SK-N-SH (cell line): Measurements from ENCODE around the gene C8B. TPM values are rescaled to one million over a fixed set of nuclear protein-coding genes. Genes with fewer than 3 reads are reported as not detected.

Experiments used
- CTCF ChIA-PET: fragments of 300-600, 350-600 bp; formaldehyde crosslinking; extraction: SDS; loops from one replicate; lab custom pipeline; 2021; lab: Yijun Ruan, JAX
- POLR2A ChIA-PET: fragments of 350-600 bp; sonication (Branson Sonifier 250); formaldehyde crosslinking; extraction: SDS; loops from one replicate; lab custom pipeline; 2020; ENCODE audit warnings: antibody characterized with exemption, inconsistent platforms; lab: Yijun Ruan, JAX
- DNase-seq: peaks from one replicate; pipeline ENCODE4 v3.0.0; 2012
- H2AFZ ChIP-seq: fragments of 200-600 bp; sonication (generic); 2 replicates; pipeline ENCODE4 v1.8.1; 2016; ENCODE audit warnings: antibody characterized with exemption, mild to moderate bottlenecking, low read depth
- H3F3A ChIP-seq: fragments of 200-600 bp; sonication (generic); replicated peaks from 2 replicates; pipeline ENCODE3; 2016; ENCODE audit warnings: antibody characterized with exemption, mild to moderate bottlenecking; ENCODE audit not compliant: insufficient read depth
- H3K27ac ChIP-seq, 2 experiments: fragments of 200-500 bp in 1 of 2; fragments of 200-600 bp in 1 of 2; sonication (Bioruptor generic) in 1 of 2; sonication (generic), shearing (Covaris generic) in 1 of 2; 2 replicates each; pipeline versions ENCODE4 v1.5.1 to v1.6.1; 2014 to 2016; ENCODE audit warnings: low read depth in 2 of 2, inconsistent platforms in 1 of 2, low read length in 1 of 2, mild to moderate bottlenecking in 1 of 2, mixed read lengths in 1 of 2
- H3K27me3 ChIP-seq: fragments of 200-600 bp; sonication (generic), shearing (Covaris generic); 2 replicates; pipeline ENCODE4 v1.6.1; 2016; ENCODE audit warnings: mixed run types; ENCODE audit not compliant: insufficient read depth
- H3K36me3 ChIP-seq, 2 experiments: fragments of 200-500 bp in 1 of 2; fragments of 200-600 bp in 1 of 2; sonication (Bioruptor generic) in 1 of 2; sonication (generic) in 1 of 2; replicated peaks in 1 of 2; 2 replicates each; pipeline versions ENCODE3 to v1.5.1; 2014 to 2016; ENCODE audit warnings: low read length in 1 of 2, mild to moderate bottlenecking in 1 of 2; ENCODE audit not compliant: insufficient read depth in 2 of 2, control insufficient read depth in 1 of 2
- H3K4me1 ChIP-seq, 2 experiments: fragments of 200-500 bp in 1 of 2; fragments of 200-600 bp in 1 of 2; sonication (Bioruptor generic) in 1 of 2; sonication (generic), shearing (Covaris generic) in 1 of 2; 2 replicates each; pipeline versions ENCODE4 v1.5.1 to v1.6.1; 2014 to 2016; ENCODE audit warnings: low read depth in 1 of 2, low read length in 1 of 2, mixed run types in 1 of 2; ENCODE audit not compliant: insufficient read depth in 2 of 2, control insufficient read depth in 1 of 2
- H3K4me2 ChIP-seq: fragments of 200-600 bp; sonication (generic), shearing (Covaris generic); 2 replicates; pipeline ENCODE4 v1.6.1; 2017; ENCODE audit warnings: mixed run types
- H3K4me3 ChIP-seq, 2 experiments: fragments of 200-500 bp in 1 of 2; fragments of 200-600 bp in 1 of 2; sonication (Bioruptor generic) in 1 of 2; sonication (generic), shearing (Covaris generic) in 1 of 2; 2 replicates each; pipeline versions ENCODE4 v1.5.1 to v1.8.1; 2014 to 2016; ENCODE audit warnings: low read depth in 2 of 2, inconsistent platforms in 1 of 2, low read length in 1 of 2, mild to moderate bottlenecking in 1 of 2, mixed read lengths in 1 of 2, moderate library complexity in 1 of 2
- H3K79me2 ChIP-seq: fragments of 200-600 bp; sonication (generic); 2 replicates; pipeline ENCODE4 v1.8.1; 2017; ENCODE audit warnings: mild to moderate bottlenecking; ENCODE audit not compliant: insufficient read depth
- H3K9ac ChIP-seq: fragments of 200-600 bp; sonication (generic); 2 replicates; pipeline ENCODE4 v1.6.1; 2017; ENCODE audit warnings: mixed run types
- H3K9me2 ChIP-seq: fragments of 200-600 bp; sonication (generic); 2 replicates; pipeline ENCODE4 v1.6.1; 2017; ENCODE audit warnings: mixed run types
- H3K9me3 ChIP-seq: fragments of 200-600 bp; sonication (generic); 2 replicates; pipeline ENCODE4 v1.6.1; 2017; ENCODE audit warnings: mixed run types, mild to moderate bottlenecking, moderate library complexity
- H4K20me1 ChIP-seq: fragments of 200-600 bp; sonication (generic); 2 replicates; pipeline ENCODE4 v1.6.1; 2017; ENCODE audit warnings: mild to moderate bottlenecking, mixed run types; ENCODE audit not compliant: insufficient read depth
- CTCF ChIP-seq: fragments of 200-600 bp; sonication (generic); IDR thresholded peaks from 2 replicates; pipeline ENCODE4 v1.6.1; 2017; ENCODE audit warnings: antibody characterized with exemption, mild to moderate bottlenecking, moderate library complexity
- EP300 ChIP-seq, 2 experiments: IDR thresholded peaks; 2 replicates each; pipeline versions ENCODE4 v1.4.0 to v1.6.1; 2012; ENCODE audit warnings: borderline replicate concordance in 1 of 2, low read depth in 1 of 2, low read length in 1 of 2
- FOSL2 ChIP-seq: IDR thresholded peaks from 2 replicates; pipeline ENCODE4 v1.4.0; 2012; ENCODE audit warnings: low read depth, mild to moderate bottlenecking, moderate library complexity, borderline replicate concordance
- GATA2 ChIP-seq: sonication (generic); formaldehyde crosslinking; IDR thresholded peaks from 2 replicates; pipeline ENCODE4 v1.5.0; 2020; ENCODE audit warnings: mild to moderate bottlenecking, missing genetic modification reagents
- MAX ChIP-seq: IDR thresholded peaks from 2 replicates; pipeline ENCODE4 v1.4.0; 2012; ENCODE audit warnings: low read depth
- MEF2A ChIP-seq: IDR thresholded peaks from 2 replicates; pipeline ENCODE4 v1.4.0; 2012; ENCODE audit warnings: low read depth, borderline replicate concordance
- NFIC ChIP-seq: IDR thresholded peaks from 2 replicates; pipeline ENCODE4 v1.4.0; 2012; ENCODE audit warnings: borderline replicate concordance
- NRF1 ChIP-seq: IDR thresholded peaks from 2 replicates; pipeline ENCODE4 v1.6.1; 2012; ENCODE audit warnings: low read depth, mild to moderate bottlenecking, low read length
- REST ChIP-seq: IDR thresholded peaks from 2 replicates; pipeline ENCODE4 v1.6.1; 2012; ENCODE audit warnings: mild to moderate bottlenecking, low read depth, low read length, moderate library complexity
- SIN3A ChIP-seq: IDR thresholded peaks from 2 replicates; pipeline ENCODE4 v1.6.1; 2012; ENCODE audit warnings: low read depth, mild to moderate bottlenecking, low read length, moderate library complexity, borderline replicate concordance
- SMC3 ChIP-seq: IDR thresholded peaks from 2 replicates; pipeline ENCODE4 v1.6.1; 2012; ENCODE audit warnings: low read depth, low read length, improper control_type of control experiment
- TCF12 ChIP-seq: IDR thresholded peaks from 2 replicates; pipeline ENCODE4 v1.4.0; 2012
- YY1 ChIP-seq: IDR thresholded peaks from 2 replicates; pipeline ENCODE4 v1.4.0; 2012; ENCODE audit warnings: low read depth, mild to moderate bottlenecking
- WGBS: methylation state at CpG from one replicate; pipeline ENCODE4 v1.1.6; 2017; ENCODE audit warnings: low lambda C conversion rate; 5-methylcytosine and 5-hydroxymethylcytosine counted together
- polyA plus RNA-seq, 3 experiments: library from polyadenylated mRNA; depleted of rRNA; stranded (reverse); fragments of >200 nt; gene quantifications; 2 replicates each; pipeline ENCODE4 v1.2.3, GENCODE V29; 2012
- TF ChIP-seq, protein P1 (sequence below): fragments of 150-350 bp; IDR thresholded peaks from 2 replicates; pipeline ENCODE4 v1.6.1; 2016; ENCODE audit warnings: mild to moderate bottlenecking, low read depth, low read length

The C8B gene
- polyA plus RNA-seq, 1 of the 3 experiments (the other 2 are of a cell fraction): not detected

DNA sequence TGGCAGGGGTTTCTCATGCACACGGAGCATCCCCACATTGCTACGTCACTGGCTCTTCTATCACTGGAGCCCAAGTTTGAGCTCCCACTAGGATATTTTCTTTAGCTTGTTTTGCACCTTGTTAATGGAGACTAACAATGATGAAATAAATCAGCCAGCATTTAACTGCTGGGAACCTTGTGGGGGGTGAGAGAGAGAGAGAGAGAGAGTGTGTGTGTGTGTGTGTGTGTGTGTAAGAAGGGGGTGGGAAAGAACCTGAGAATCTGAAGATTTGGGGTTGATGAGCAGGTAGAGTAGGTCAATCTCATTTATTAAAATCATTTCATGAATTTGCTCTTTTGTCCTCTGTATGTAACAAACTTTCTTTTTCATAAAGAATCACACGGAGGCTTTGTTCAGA, 624 bp downstream of the C8B start (continued):
- no peak for TF ChIP-seq REST
- TF ChIP-seq NFIC: no peak
- TF ChIP-seq YY1: no peak
- no peak for TF ChIP-seq MAX
- no peak for TF ChIP-seq SMC3
- TF ChIP-seq, protein P1, sequence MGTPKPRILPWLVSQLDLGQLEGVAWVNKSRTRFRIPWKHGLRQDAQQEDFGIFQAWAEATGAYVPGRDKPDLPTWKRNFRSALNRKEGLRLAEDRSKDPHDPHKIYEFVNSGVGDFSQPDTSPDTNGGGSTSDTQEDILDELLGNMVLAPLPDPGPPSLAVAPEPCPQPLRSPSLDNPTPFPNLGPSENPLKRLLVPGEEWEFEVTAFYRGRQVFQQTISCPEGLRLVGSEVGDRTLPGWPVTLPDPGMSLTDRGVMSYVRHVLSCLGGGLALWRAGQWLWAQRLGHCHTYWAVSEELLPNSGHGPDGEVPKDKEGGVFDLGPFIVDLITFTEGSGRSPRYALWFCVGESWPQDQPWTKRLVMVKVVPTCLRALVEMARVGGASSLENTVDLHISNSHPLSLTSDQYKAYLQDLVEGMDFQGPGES: no peak
- no peak for TF ChIP-seq SIN3A
- no peak for TF ChIP-seq GATA2 (CRISPR knock-in tag)
- no peak for TF ChIP-seq EP300 (IDR thresholded peaks at IDR 0.05; ENCODE audit: borderline replicate concordance in 1 of 2, low read depth in 1 of 2, low read length in 1 of 2)

DNA sequence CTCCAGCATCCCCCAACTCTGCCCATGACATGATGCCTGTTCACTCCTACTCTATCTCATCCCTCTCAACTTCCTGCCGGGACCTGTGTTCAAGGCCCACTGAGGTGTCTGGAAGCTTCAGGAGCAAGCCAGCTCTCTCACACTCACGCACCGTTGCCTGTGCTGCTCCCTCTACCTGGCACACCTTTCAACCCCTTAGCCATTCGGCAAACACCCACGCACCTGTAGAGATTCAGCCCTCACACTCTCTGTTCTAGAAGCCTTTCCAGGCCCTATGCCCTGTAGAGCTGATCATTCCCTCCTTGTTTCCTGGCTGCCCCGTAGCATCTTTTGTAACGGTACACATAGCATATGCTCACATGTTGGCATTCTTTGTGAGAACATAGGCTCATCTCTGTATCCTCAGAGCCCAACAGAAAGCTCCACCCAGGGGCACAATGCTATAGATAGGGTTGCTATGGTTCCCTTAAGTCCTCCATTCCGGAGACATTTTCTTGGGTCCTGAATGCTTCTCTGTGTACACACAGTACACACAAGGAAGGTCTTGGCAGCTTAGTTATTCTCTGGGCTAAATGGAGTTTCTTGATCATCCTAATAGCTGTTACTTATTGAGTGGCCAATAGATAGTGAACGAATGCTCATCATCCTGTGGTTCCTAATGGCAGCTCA, 1.3 kb downstream of the C8B start:
- Histone ChIP-seq H3F3A (no peaks in the 10 kb centered on the region), H3K27ac (no peak overlapping the region), H3K36me3 (no peaks in the 10 kb centered on the region), H3K27me3 (no peaks in the 10 kb centered on the region)
- WGBS: 85% methylated on average over 9 of the region's 9 CpGs
- no peak for TF ChIP-seq NRF1
- TF ChIP-seq MEF2A: no peak
- TF ChIP-seq CTCF: no peak
- no peak for TF ChIP-seq TCF12
- TF ChIP-seq FOSL2: no peak
- TF ChIP-seq NFIC: no peak
- TF ChIP-seq, all 33 proteins: peak for 0
- Histone ChIP-seq H3K9me3 (no peaks in the 10 kb centered on the region), H4K20me1 (no peaks in the 10 kb centered on the region), H3K9ac (no peak overlapping the region), H3K79me2 (no peaks in the 10 kb centered on the region), H3K4me2 (no peak overlapping the region), H2AFZ (no peak overlapping the region), H3K4me3 (no peak overlapping the region), H3K9me2 (no peaks in the 10 kb centered on the region), H3K4me1 (no peaks in the 10 kb centered on the region)
- ChIA-PET CTCF (interaction anchor here (0.8 to 1.7 kb wide), 3 partner anchors 12 to 16 kb away, joined by 3 to 5 read pairs (median 3); no protein-coding TSS in a partner anchor), POLR2A (no interaction called here)
- no peak for DNase-seq
